Measurements from ENCODE around the gene CDK6. TPM values are rescaled to one million over a fixed set of nuclear protein-coding genes. Genes with fewer than 3 reads are reported as not detected.
A peak's percentile ranks its signal among the peaks of the same experiment; 100 is the strongest.

CDK6 gene
- total RNA-seq, 2 donors from 2014 or later = 32.6 to 35.0 TPM

DNA sequence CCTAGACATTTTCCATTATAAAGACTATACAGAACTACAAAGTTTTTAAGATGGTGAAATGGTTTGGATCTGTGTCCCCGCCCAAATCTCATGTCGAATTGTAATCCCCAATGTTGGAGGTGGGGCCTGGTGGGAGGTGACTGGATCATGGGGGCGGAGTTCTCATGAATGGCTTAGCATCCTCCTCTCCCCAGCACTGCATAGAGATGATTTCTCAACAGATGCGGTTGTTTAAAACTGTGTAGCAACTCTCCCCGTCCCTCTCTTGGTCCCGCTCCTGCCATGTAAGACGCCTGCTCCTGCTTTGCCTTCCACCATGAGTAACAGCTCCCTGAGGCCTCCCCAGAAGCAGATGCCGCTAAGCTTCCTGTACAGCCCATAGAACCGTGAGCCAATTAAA is 247.8 kb downstream of the CDK6 start:
- Histone ChIP-seq H3K36me3 (replicated peaks in 1 of 2; ENCODE audit: insufficient read depth in 1 of 2, low read depth in 2 of 2) (no peaks in the 10 kb centered on the region), H3K4me3 (no peak overlapping the region), H3K27ac (no peak overlapping the region), H3K9me3 (no peaks in the 10 kb centered on the region), H3K4me1 (peaks cover 50% of the 10 kb centered on the region), H3K27me3 (no peaks in the 10 kb centered on the region)
- DNase-seq = no peak
- ATAC-seq = no peak
- 68 to 73% methylated on average over 9 of the region's 9 CpGs for WGBS, 2 donors
- TF ChIP-seq CTCF (IDR thresholded peaks at IDR 0.05) (no peak), POLR2A (IDR thresholded peaks at IDR 0.05) (no peak)
- intact Hi-C loops (cut with DNase I) = no loop called here

GRCh38 chr7:92586841-92587240 is 249.5 kb downstream of the CDK6 start:
- DNase-seq (no peak), ATAC-seq (no peak)
- Histone ChIP-seq H3K36me3 (replicated peaks in 1 of 2; ENCODE audit: insufficient read depth in 1 of 2, low read depth in 2 of 2) (no peaks in the 10 kb centered on the region), H3K27ac (peak overlapping the region in 3 of 4 donors; percentile 1 to 56 (median 18)), H3K27me3 (no peaks in the 10 kb centered on the region), H3K4me3 (no peak overlapping the region), H3K9me3 (no peaks in the 10 kb centered on the region), H3K4me1 (peaks cover 52% of the 10 kb centered on the region)
- TF ChIP-seq CTCF (IDR thresholded peaks at IDR 0.05) = no peak
- no peak for TF ChIP-seq POLR2A (IDR thresholded peaks at IDR 0.05)
- intact Hi-C loops (cut with DNase I) = no loop called here
- WGBS, 2 donors = 17% methylated on average over 4 of the region's 4 CpGs

DNA sequence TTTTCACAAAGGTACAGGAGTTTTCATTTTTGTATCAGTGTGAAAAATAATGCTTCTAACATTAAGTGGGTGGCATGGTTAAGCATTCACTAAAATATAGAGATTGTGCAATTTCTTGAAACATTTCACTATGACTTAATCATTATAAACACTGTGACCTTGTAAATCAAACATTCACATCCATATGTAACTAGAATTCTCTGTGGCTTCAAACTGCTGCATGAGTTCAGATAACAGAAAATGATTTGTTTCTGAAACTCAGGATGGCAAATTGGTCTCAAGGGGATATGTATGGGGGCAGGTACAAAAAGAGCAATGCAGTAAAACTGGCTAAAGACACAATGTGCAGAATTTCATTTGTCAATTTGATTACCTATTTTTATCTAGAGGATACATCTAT is 250.0 kb downstream of the CDK6 start:
- intact Hi-C loops (cut with DNase I) = no loop called here
- ATAC-seq = no peak
- no peak for DNase-seq

DNA sequence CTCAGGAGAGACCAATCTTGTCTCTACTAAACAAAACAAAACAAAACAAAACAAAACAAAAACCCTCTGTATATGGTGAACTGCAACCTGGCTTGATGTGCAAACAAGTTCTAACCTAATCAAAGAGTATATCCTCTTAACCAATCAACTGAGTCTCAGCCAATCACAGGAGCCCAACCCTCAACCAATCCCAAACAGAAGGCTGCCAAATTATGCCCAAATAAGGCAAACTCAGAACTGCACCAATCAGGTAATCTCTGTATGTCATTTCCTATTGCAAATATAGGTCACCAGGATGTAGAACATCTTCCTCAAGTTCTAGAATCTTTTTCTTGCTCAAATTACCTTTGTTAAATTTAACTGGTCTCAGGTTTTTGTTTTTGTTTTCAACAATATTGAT is 251.4 kb downstream of the CDK6 start:
- Histone ChIP-seq H3K9me3 (no peaks in the 10 kb centered on the region), H3K4me3 (no peak overlapping the region), H3K27ac (peak overlapping the region in 3 of 4 donors; percentile 35 to 56 (median 41)), H3K27me3 (no peaks in the 10 kb centered on the region), H3K4me1 (peaks cover 59% of the 10 kb centered on the region), H3K36me3 (replicated peaks in 1 of 2; ENCODE audit: insufficient read depth in 1 of 2, low read depth in 2 of 2) (peaks cover 3 to 7% of the 10 kb centered on the region in 2 donors)
- ATAC-seq (no peak), DNase-seq (no peak)
- TF ChIP-seq POLR2A (IDR thresholded peaks at IDR 0.05) (no peak), CTCF (IDR thresholded peaks at IDR 0.05) (no peak)
- intact Hi-C loops (cut with DNase I) = no loop called here

More for the DNA sequence above, 250.0 kb downstream of the CDK6 start:
- H3K27me3 ChIP-seq = no peaks in the 10 kb centered on the region
- H3K27ac ChIP-seq = peak overlapping the region in 3 of 4 donors; percentile 1 to 56 (median 18)
- no peak overlapping the region for H3K4me3 ChIP-seq
- H3K4me1 ChIP-seq = peaks cover 54% of the 10 kb centered on the region
- no peaks in the 10 kb centered on the region for H3K9me3 ChIP-seq
- TF ChIP-seq CTCF (IDR thresholded peaks at IDR 0.05) (no peak), POLR2A (IDR thresholded peaks at IDR 0.05) (no peak)
- H3K36me3 ChIP-seq (replicated peaks in 1 of 2; ENCODE audit: insufficient read depth in 1 of 2, low read depth in 2 of 2) = no peaks in the 10 kb centered on the region

DNA sequence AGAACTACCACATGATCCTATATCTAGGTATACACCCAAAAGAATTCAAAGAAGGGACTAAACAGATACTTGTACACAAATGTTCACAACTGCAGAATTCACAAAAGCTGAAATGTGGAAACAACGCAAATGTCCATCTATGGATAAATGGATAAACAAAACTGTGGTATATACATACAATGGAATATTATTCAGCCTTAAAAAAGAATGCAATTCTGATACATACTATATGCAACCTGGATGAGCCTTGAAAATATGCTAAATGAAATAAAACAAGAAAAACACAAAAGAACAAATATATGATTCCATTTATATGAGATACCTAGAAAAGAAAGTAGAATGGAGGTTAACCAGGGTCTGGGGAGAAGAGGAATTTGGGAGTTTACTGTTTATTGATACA is 253.4 kb downstream of the CDK6 start:
- Histone ChIP-seq H3K36me3 (replicated peaks in 1 of 2; ENCODE audit: insufficient read depth in 1 of 2, low read depth in 2 of 2) (peaks cover 13 to 19% of the 10 kb centered on the region in 2 donors), H3K9me3 (no peaks in the 10 kb centered on the region), H3K27ac (no peak overlapping the region), H3K4me1 (peaks cover 45% of the 10 kb centered on the region), H3K27me3 (no peaks in the 10 kb centered on the region), H3K4me3 (no peak overlapping the region)
- TF ChIP-seq CTCF (IDR thresholded peaks at IDR 0.05) (no peak), POLR2A (IDR thresholded peaks at IDR 0.05) (no peak)
- ATAC-seq = no peak
- 93 to 100% methylated on average over 1 of the region's 1 CpG for WGBS, 2 donors
- DNase-seq = no peak
- intact Hi-C loops (cut with DNase I) = no loop called here
